Liver (tissue), 3 donors: ENCODE results near the gene TMEM100.

Source experiments
- EGR1 ChIP-seq, 2 donors: IDR thresholded peaks; 2 replicates each; pipeline ENCODE4 v1.6.1; 2016 to 2018; ENCODE audit warnings: antibody characterized with exemption in 2 of 2, low read depth in 2 of 2
- FOXA1 ChIP-seq: IDR thresholded peaks from 2 replicates; pipeline ENCODE4 v1.6.1; 2016; ENCODE audit warnings: antibody characterized with exemption
- HNF4A ChIP-seq, 2 donors: conservative IDR thresholded peaks; 2 replicates each; pipeline ENCODE4 v1.6.1; 2016; ENCODE audit warnings: antibody characterized with exemption in 2 of 2, mild to moderate bottlenecking in 2 of 2
- HNF4G ChIP-seq: IDR thresholded peaks from 2 replicates; pipeline ENCODE4 v1.6.1; 2016; ENCODE audit warnings: antibody characterized with exemption
- JUND ChIP-seq, 2 donors: IDR thresholded peaks; 2 replicates each; pipeline ENCODE4 v1.6.1; 2016; ENCODE audit warnings: antibody characterized with exemption in 2 of 2
- RAD21 ChIP-seq, 2 donors: IDR thresholded peaks; 2 replicates each; pipeline ENCODE4 v1.6.1; 2016; ENCODE audit warnings: antibody characterized with exemption in 2 of 2, mild to moderate bottlenecking in 2 of 2
- SP1 ChIP-seq: IDR thresholded peaks from 2 replicates; pipeline ENCODE4 v1.6.1; 2018; ENCODE audit warnings: antibody characterized with exemption, mild to moderate bottlenecking
- TAF1 ChIP-seq: conservative IDR thresholded peaks from 2 replicates; pipeline ENCODE4 v1.6.1; 2016; ENCODE audit warnings: antibody characterized with exemption, mild to moderate bottlenecking
- YY1 ChIP-seq: IDR thresholded peaks from 2 replicates; pipeline ENCODE4 v1.6.1; 2016; ENCODE audit warnings: antibody characterized with exemption, mild to moderate bottlenecking
- TF ChIP-seq, protein P1 (sequence below): fragments of 150-350 bp; IDR thresholded peaks from 2 replicates; pipeline ENCODE4 v1.5.1; 2017; ENCODE audit warnings: improper control_type of control experiment, low read depth, low read length; ENCODE audit not compliant: missing input control
- TF ChIP-seq, protein P2 (sequence below): IDR thresholded peaks from 2 replicates; pipeline ENCODE4 v1.6.1; 2016; ENCODE audit warnings: antibody characterized with exemption, mild to moderate bottlenecking
- TF ChIP-seq, protein P3 (sequence below): IDR thresholded peaks from 2 replicates; pipeline ENCODE4 v1.6.1; 2016; ENCODE audit warnings: antibody characterized with exemption
- TF ChIP-seq, protein P4 (sequence below): IDR thresholded peaks from 2 replicates; pipeline ENCODE4 v1.6.1; 2016; ENCODE audit warnings: antibody characterized with exemption
- TF ChIP-seq, protein P5 (sequence below): IDR thresholded peaks from 2 replicates; pipeline ENCODE4 v1.6.1; 2016; ENCODE audit warnings: antibody characterized with exemption
- donor health status: healthy.
- donor health status: healthy.

DNA sequence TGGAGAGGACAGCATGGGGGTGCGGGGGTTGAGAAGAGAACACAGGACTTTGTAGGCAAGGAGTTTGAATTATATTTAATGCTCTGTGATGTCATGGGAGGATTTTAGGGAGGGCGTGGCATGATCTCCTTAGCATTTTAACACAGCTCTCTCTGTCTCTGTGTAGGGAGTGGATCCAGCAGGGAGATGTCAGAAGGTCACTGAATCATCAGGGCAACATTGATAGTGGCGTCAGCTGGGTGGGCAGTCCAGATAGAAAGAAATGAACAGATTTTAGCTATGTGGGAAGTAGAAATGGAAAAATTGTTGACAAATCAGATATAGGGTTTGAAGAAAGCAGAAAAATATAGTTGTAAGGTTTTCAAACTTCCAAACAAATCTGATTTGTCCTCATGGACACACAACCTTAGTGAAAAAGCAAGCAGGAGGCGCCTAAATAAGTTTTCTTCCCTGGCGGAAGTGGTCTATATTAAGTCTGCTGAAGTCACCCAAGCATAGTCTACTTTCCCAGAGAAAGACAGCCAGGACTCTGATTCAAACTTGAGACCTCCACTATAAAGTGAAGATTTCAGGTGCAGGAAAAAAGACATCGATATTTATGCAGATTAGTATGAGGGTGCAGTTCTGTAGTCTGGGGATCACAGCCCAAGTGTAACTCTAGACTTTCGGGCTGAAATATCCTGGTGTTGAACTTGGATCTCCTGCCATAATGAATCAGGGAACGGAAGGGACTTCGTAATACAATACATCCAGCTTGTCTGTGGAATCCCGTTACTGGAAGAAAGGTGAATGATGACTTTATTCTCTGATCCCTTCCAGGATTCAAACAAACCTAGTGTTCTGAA lies 18.1 kb upstream of the TMEM100 start:
- TF ChIP-seq, protein P1, sequence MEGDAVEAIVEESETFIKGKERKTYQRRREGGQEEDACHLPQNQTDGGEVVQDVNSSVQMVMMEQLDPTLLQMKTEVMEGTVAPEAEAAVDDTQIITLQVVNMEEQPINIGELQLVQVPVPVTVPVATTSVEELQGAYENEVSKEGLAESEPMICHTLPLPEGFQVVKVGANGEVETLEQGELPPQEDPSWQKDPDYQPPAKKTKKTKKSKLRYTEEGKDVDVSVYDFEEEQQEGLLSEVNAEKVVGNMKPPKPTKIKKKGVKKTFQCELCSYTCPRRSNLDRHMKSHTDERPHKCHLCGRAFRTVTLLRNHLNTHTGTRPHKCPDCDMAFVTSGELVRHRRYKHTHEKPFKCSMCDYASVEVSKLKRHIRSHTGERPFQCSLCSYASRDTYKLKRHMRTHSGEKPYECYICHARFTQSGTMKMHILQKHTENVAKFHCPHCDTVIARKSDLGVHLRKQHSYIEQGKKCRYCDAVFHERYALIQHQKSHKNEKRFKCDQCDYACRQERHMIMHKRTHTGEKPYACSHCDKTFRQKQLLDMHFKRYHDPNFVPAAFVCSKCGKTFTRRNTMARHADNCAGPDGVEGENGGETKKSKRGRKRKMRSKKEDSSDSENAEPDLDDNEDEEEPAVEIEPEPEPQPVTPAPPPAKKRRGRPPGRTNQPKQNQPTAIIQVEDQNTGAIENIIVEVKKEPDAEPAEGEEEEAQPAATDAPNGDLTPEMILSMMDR, result no peak
- no peak for TF ChIP-seq TAF1
- TF ChIP-seq, protein P2, sequence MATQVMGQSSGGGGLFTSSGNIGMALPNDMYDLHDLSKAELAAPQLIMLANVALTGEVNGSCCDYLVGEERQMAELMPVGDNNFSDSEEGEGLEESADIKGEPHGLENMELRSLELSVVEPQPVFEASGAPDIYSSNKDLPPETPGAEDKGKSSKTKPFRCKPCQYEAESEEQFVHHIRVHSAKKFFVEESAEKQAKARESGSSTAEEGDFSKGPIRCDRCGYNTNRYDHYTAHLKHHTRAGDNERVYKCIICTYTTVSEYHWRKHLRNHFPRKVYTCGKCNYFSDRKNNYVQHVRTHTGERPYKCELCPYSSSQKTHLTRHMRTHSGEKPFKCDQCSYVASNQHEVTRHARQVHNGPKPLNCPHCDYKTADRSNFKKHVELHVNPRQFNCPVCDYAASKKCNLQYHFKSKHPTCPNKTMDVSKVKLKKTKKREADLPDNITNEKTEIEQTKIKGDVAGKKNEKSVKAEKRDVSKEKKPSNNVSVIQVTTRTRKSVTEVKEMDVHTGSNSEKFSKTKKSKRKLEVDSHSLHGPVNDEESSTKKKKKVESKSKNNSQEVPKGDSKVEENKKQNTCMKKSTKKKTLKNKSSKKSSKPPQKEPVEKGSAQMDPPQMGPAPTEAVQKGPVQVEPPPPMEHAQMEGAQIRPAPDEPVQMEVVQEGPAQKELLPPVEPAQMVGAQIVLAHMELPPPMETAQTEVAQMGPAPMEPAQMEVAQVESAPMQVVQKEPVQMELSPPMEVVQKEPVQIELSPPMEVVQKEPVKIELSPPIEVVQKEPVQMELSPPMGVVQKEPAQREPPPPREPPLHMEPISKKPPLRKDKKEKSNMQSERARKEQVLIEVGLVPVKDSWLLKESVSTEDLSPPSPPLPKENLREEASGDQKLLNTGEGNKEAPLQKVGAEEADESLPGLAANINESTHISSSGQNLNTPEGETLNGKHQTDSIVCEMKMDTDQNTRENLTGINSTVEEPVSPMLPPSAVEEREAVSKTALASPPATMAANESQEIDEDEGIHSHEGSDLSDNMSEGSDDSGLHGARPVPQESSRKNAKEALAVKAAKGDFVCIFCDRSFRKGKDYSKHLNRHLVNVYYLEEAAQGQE, result no peak
- no peak for TF ChIP-seq HNF4A (conservative IDR thresholded peaks at IDR 0.05)
- no peak for TF ChIP-seq FOXA1
- TF ChIP-seq, protein P3, sequence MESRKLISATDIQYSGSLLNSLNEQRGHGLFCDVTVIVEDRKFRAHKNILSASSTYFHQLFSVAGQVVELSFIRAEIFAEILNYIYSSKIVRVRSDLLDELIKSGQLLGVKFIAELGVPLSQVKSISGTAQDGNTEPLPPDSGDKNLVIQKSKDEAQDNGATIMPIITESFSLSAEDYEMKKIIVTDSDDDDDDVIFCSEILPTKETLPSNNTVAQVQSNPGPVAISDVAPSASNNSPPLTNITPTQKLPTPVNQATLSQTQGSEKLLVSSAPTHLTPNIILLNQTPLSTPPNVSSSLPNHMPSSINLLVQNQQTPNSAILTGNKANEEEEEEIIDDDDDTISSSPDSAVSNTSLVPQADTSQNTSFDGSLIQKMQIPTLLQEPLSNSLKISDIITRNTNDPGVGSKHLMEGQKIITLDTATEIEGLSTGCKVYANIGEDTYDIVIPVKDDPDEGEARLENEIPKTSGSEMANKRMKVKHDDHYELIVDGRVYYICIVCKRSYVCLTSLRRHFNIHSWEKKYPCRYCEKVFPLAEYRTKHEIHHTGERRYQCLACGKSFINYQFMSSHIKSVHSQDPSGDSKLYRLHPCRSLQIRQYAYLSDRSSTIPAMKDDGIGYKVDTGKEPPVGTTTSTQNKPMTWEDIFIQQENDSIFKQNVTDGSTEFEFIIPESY, result no peak
- TF ChIP-seq, protein P4, sequence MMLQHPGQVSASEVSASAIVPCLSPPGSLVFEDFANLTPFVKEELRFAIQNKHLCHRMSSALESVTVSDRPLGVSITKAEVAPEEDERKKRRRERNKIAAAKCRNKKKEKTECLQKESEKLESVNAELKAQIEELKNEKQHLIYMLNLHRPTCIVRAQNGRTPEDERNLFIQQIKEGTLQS, result no peak
- TF ChIP-seq SP1, result no peak
- TF ChIP-seq, protein P5, sequence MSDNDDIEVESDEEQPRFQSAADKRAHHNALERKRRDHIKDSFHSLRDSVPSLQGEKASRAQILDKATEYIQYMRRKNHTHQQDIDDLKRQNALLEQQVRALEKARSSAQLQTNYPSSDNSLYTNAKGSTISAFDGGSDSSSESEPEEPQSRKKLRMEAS, result no peak
- no peak for TF ChIP-seq HNF4G
- TF ChIP-seq JUND (IDR thresholded peaks at IDR 0.05), result no peak
- TF ChIP-seq RAD21 (IDR thresholded peaks at IDR 0.05), result no peak
- TF ChIP-seq EGR1 (IDR thresholded peaks at IDR 0.05; ENCODE audit: low read depth in 2 of 2), result no peak
- no peak for TF ChIP-seq YY1
